ENCODE data around the gene SLC4A4.

The SLC4A4 gene

GRCh38 chr4:71377561-71377960 lies 38.7 kb downstream of the SLC4A4 start:
- Histone ChIP-seq H3K4me3 (ENCODE audit: low read length in 2 of 2) (no peak overlapping the region), H3K4me1 (ENCODE audit: control insufficient read depth in 2 of 2, insufficient read depth in 2 of 2, low read length in 2 of 2) (peaks cover 0 to 12% of the 10 kb centered on the region in 2 donors), H3K27ac (ENCODE audit: low read depth in 2 of 2, low read length in 2 of 2) (peak overlapping the region in 1 of 2 donors; percentile 39), H3K27me3 (ENCODE audit: control insufficient read depth in 2 of 2, insufficient read depth in 2 of 2, low read length in 2 of 2) (no peaks in the 10 kb centered on the region), H3K36me3 (ENCODE audit: control insufficient read depth in 2 of 2, insufficient read depth in 2 of 2, low read length in 2 of 2) (peaks cover 4 to 16% of the 10 kb centered on the region in 2 donors), H3K9ac (ENCODE audit: low read depth in 1 of 2, low read length in 2 of 2) (no peak overlapping the region), H3K9me3 (ENCODE audit: control insufficient read depth in 2 of 2, low read length in 2 of 2) (no peaks in the 10 kb centered on the region)

GRCh38 chr4:71379126-71379525 lies 40.3 kb downstream of the SLC4A4 start:
- H3K9me3 ChIP-seq (ENCODE audit: control insufficient read depth in 2 of 2, low read length in 2 of 2) = no peaks in the 10 kb centered on the region
- no peak overlapping the region for H3K4me3 ChIP-seq (ENCODE audit: low read length in 2 of 2)
- H3K9ac ChIP-seq (ENCODE audit: low read depth in 1 of 2, low read length in 2 of 2) = no peak overlapping the region
- peaks cover 4 to 19% of the 10 kb centered on the region in 2 donors for H3K36me3 ChIP-seq (ENCODE audit: control insufficient read depth in 2 of 2, insufficient read depth in 2 of 2, low read length in 2 of 2)
- H3K27ac ChIP-seq (ENCODE audit: low read depth in 2 of 2, low read length in 2 of 2) = no peak overlapping the region
- peaks cover 0 to 12% of the 10 kb centered on the region in 2 donors for H3K4me1 ChIP-seq (ENCODE audit: control insufficient read depth in 2 of 2, insufficient read depth in 2 of 2, low read length in 2 of 2)
- H3K27me3 ChIP-seq (ENCODE audit: control insufficient read depth in 2 of 2, insufficient read depth in 2 of 2, low read length in 2 of 2) = no peaks in the 10 kb centered on the region

GRCh38 chr4:71380788-71381187 lies 42.0 kb downstream of the SLC4A4 start:
- H3K27ac ChIP-seq (ENCODE audit: low read depth in 2 of 2, low read length in 2 of 2) = no peak overlapping the region
- H3K4me1 ChIP-seq (ENCODE audit: control insufficient read depth in 2 of 2, insufficient read depth in 2 of 2, low read length in 2 of 2) = peaks cover 0 to 10% of the 10 kb centered on the region in 2 donors
- H3K27me3 ChIP-seq (ENCODE audit: control insufficient read depth in 2 of 2, insufficient read depth in 2 of 2, low read length in 2 of 2) = no peaks in the 10 kb centered on the region
- no peaks in the 10 kb centered on the region for H3K9me3 ChIP-seq (ENCODE audit: control insufficient read depth in 2 of 2, low read length in 2 of 2)
- H3K36me3 ChIP-seq (ENCODE audit: control insufficient read depth in 2 of 2, insufficient read depth in 2 of 2, low read length in 2 of 2) = peaks cover 4 to 21% of the 10 kb centered on the region in 2 donors
- no peak overlapping the region for H3K4me3 ChIP-seq (ENCODE audit: low read length in 2 of 2)
- H3K9ac ChIP-seq (ENCODE audit: low read depth in 1 of 2, low read length in 2 of 2) = no peak overlapping the region

GRCh38 chr4:71382125-71382899 lies 43.5 kb downstream of the SLC4A4 start:
- Histone ChIP-seq H3K9ac (ENCODE audit: low read depth in 1 of 2, low read length in 2 of 2) (no peak overlapping the region), H3K4me3 (ENCODE audit: low read length in 2 of 2) (no peak overlapping the region), H3K27me3 (ENCODE audit: control insufficient read depth in 2 of 2, insufficient read depth in 2 of 2, low read length in 2 of 2) (no peaks in the 10 kb centered on the region), H3K4me1 (ENCODE audit: control insufficient read depth in 2 of 2, insufficient read depth in 2 of 2, low read length in 2 of 2) (peaks cover 0 to 10% of the 10 kb centered on the region in 2 donors), H3K9me3 (ENCODE audit: control insufficient read depth in 2 of 2, low read length in 2 of 2) (no peaks in the 10 kb centered on the region), H3K27ac (ENCODE audit: low read depth in 2 of 2, low read length in 2 of 2) (no peak overlapping the region), H3K36me3 (ENCODE audit: control insufficient read depth in 2 of 2, insufficient read depth in 2 of 2, low read length in 2 of 2) (peaks cover 4 to 20% of the 10 kb centered on the region in 2 donors)

GRCh38 chr4:71382900-71383560 lies 44.2 kb downstream of the SLC4A4 start:
- peaks cover 4 to 19% of the 10 kb centered on the region in 2 donors for H3K36me3 ChIP-seq (ENCODE audit: control insufficient read depth in 2 of 2, insufficient read depth in 2 of 2, low read length in 2 of 2)
- no peak overlapping the region for H3K4me3 ChIP-seq (ENCODE audit: low read length in 2 of 2)
- H3K27ac ChIP-seq (ENCODE audit: low read depth in 2 of 2, low read length in 2 of 2) = no peak overlapping the region
- no peaks in the 10 kb centered on the region for H3K27me3 ChIP-seq (ENCODE audit: control insufficient read depth in 2 of 2, insufficient read depth in 2 of 2, low read length in 2 of 2)
- no peaks in the 10 kb centered on the region for H3K9me3 ChIP-seq (ENCODE audit: control insufficient read depth in 2 of 2, low read length in 2 of 2)
- H3K9ac ChIP-seq (ENCODE audit: low read depth in 1 of 2, low read length in 2 of 2) = no peak overlapping the region
- peaks cover 0 to 5% of the 10 kb centered on the region in 2 donors for H3K4me1 ChIP-seq (ENCODE audit: control insufficient read depth in 2 of 2, insufficient read depth in 2 of 2, low read length in 2 of 2)

- Histone ChIP-seq H3K27me3 (ENCODE audit: control insufficient read depth in 2 of 2, insufficient read depth in 2 of 2, low read length in 2 of 2) (no peaks in the 10 kb centered on the region), H3K4me3 (ENCODE audit: low read length in 2 of 2) (no peak overlapping the region), H3K9me3 (ENCODE audit: control insufficient read depth in 2 of 2, low read length in 2 of 2) (no peaks in the 10 kb centered on the region), H3K9ac (ENCODE audit: low read depth in 1 of 2, low read length in 2 of 2) (no peak overlapping the region), H3K4me1 (ENCODE audit: control insufficient read depth in 2 of 2, insufficient read depth in 2 of 2, low read length in 2 of 2) (peaks cover 0 to 3% of the 10 kb centered on the region in 2 donors), H3K36me3 (ENCODE audit: control insufficient read depth in 2 of 2, insufficient read depth in 2 of 2, low read length in 2 of 2) (peaks cover 2 to 15% of the 10 kb centered on the region in 2 donors), H3K27ac (ENCODE audit: low read depth in 2 of 2, low read length in 2 of 2) (no peak overlapping the region)
Observed at GRCh38 chr4:71383984-71384383, 45.2 kb downstream of the SLC4A4 start.

GRCh38 chr4:71389149-71389827 lies 50.5 kb downstream of the SLC4A4 start:
- Histone ChIP-seq H3K4me3 (ENCODE audit: low read length in 2 of 2) (no peak overlapping the region), H3K9ac (ENCODE audit: low read depth in 1 of 2, low read length in 2 of 2) (no peak overlapping the region), H3K27ac (ENCODE audit: low read depth in 2 of 2, low read length in 2 of 2) (no peak overlapping the region), H3K4me1 (ENCODE audit: control insufficient read depth in 2 of 2, insufficient read depth in 2 of 2, low read length in 2 of 2) (no peaks in the 10 kb centered on the region), H3K27me3 (ENCODE audit: control insufficient read depth in 2 of 2, insufficient read depth in 2 of 2, low read length in 2 of 2) (no peaks in the 10 kb centered on the region), H3K36me3 (ENCODE audit: control insufficient read depth in 2 of 2, insufficient read depth in 2 of 2, low read length in 2 of 2) (peaks cover 0 to 4% of the 10 kb centered on the region in 2 donors), H3K9me3 (ENCODE audit: control insufficient read depth in 2 of 2, low read length in 2 of 2) (no peaks in the 10 kb centered on the region)

GRCh38 chr4:71392109-71392508 lies 53.3 kb downstream of the SLC4A4 start:
- Histone ChIP-seq H3K27ac (ENCODE audit: low read depth in 2 of 2, low read length in 2 of 2) (no peak overlapping the region), H3K4me3 (ENCODE audit: low read length in 2 of 2) (no peak overlapping the region), H3K9ac (ENCODE audit: low read depth in 1 of 2, low read length in 2 of 2) (no peak overlapping the region), H3K4me1 (ENCODE audit: control insufficient read depth in 2 of 2, insufficient read depth in 2 of 2, low read length in 2 of 2) (no peaks in the 10 kb centered on the region), H3K36me3 (ENCODE audit: control insufficient read depth in 2 of 2, insufficient read depth in 2 of 2, low read length in 2 of 2) (peaks cover 0 to 3% of the 10 kb centered on the region in 2 donors), H3K27me3 (ENCODE audit: control insufficient read depth in 2 of 2, insufficient read depth in 2 of 2, low read length in 2 of 2) (no peaks in the 10 kb centered on the region), H3K9me3 (ENCODE audit: control insufficient read depth in 2 of 2, low read length in 2 of 2) (no peaks in the 10 kb centered on the region)

- Histone ChIP-seq H3K9me3 (ENCODE audit: control insufficient read depth in 2 of 2, low read length in 2 of 2) (no peaks in the 10 kb centered on the region), H3K4me1 (ENCODE audit: control insufficient read depth in 2 of 2, insufficient read depth in 2 of 2, low read length in 2 of 2) (no peaks in the 10 kb centered on the region), H3K36me3 (ENCODE audit: control insufficient read depth in 2 of 2, insufficient read depth in 2 of 2, low read length in 2 of 2) (peaks cover 2 to 3% of the 10 kb centered on the region in 2 donors), H3K27me3 (ENCODE audit: control insufficient read depth in 2 of 2, insufficient read depth in 2 of 2, low read length in 2 of 2) (no peaks in the 10 kb centered on the region), H3K9ac (ENCODE audit: low read depth in 1 of 2, low read length in 2 of 2) (no peak overlapping the region), H3K4me3 (ENCODE audit: low read length in 2 of 2) (no peak overlapping the region), H3K27ac (ENCODE audit: low read depth in 2 of 2, low read length in 2 of 2) (no peak overlapping the region)
Observed at GRCh38 chr4:71396382-71396781, 57.6 kb downstream of the SLC4A4 start.

- Histone ChIP-seq H3K9ac (ENCODE audit: low read depth in 1 of 2, low read length in 2 of 2) (no peak overlapping the region), H3K36me3 (ENCODE audit: control insufficient read depth in 2 of 2, insufficient read depth in 2 of 2, low read length in 2 of 2) (peaks cover 0 to 2% of the 10 kb centered on the region in 2 donors), H3K27ac (ENCODE audit: low read depth in 2 of 2, low read length in 2 of 2) (no peak overlapping the region), H3K27me3 (ENCODE audit: control insufficient read depth in 2 of 2, insufficient read depth in 2 of 2, low read length in 2 of 2) (no peaks in the 10 kb centered on the region), H3K4me1 (ENCODE audit: control insufficient read depth in 2 of 2, insufficient read depth in 2 of 2, low read length in 2 of 2) (no peaks in the 10 kb centered on the region), H3K4me3 (ENCODE audit: low read length in 2 of 2) (no peak overlapping the region), H3K9me3 (ENCODE audit: control insufficient read depth in 2 of 2, low read length in 2 of 2) (no peaks in the 10 kb centered on the region)
Observed at GRCh38 chr4:71400810-71401209, 62.0 kb downstream of the SLC4A4 start.

All from mucosa of rectum (tissue), 2 donors.